SK-N-SH treated with all-trans-retinoic acid at 6 μM for 48 hours (cell line): ENCODE data around the gene CLIP1.
"Not testable (repeated sequence)": the region's sequence is repeated elsewhere in the genome, so short reads cannot be mapped to it uniquely, and the experiment has no call there.

Source experiments
- ATAC-seq: fragments of 200-7000 bp; cut with Tn5 transposase; 3 replicates; pipeline ENCODE4 v1.9.1; 2020; ENCODE audit warnings: mild to moderate bottlenecking, moderate library complexity
- ARNTL ChIP-seq: fragments of 450-650 bp; formaldehyde crosslinking; IDR thresholded peaks from 2 replicates; pipeline ENCODE4 v1.5.0; 2020; ENCODE audit warnings: low read depth, mild to moderate bottlenecking, moderate library complexity, borderline replicate concordance
- BACH2 ChIP-seq: fragments of 250-450 bp; sonication (Bioruptor Pico); IDR thresholded peaks from 2 replicates; pipeline ENCODE4 v1.9.0; 2021; ENCODE audit warnings: mild to moderate bottlenecking, borderline replicate concordance
- CREB5 ChIP-seq: fragments of 250-450 bp; sonication (Bioruptor Pico); IDR thresholded peaks from 2 replicates; pipeline ENCODE4 v1.5.1; 2020; ENCODE audit warnings: low read depth, mild to moderate bottlenecking, moderate library complexity
- CSDC2 ChIP-seq: fragments of 250-450 bp; sonication (Bioruptor Pico); IDR thresholded peaks from 2 replicates; pipeline ENCODE4 v1.5.0; 2020; ENCODE audit warnings: mild to moderate bottlenecking, moderate library complexity
- CSRNP3 ChIP-seq: fragments of 250-450 bp; sonication (Bioruptor Pico); IDR thresholded peaks from 2 replicates; pipeline ENCODE4 v1.5.1; 2021; ENCODE audit warnings: mild to moderate bottlenecking, moderate library complexity
- ESRRG ChIP-seq: fragments of 250-450 bp; sonication (Bioruptor Pico); IDR thresholded peaks from 2 replicates; pipeline ENCODE4 v1.6.1; 2021; ENCODE audit warnings: mild to moderate bottlenecking
- GLIS3 ChIP-seq: fragments of 250-450 bp; sonication (Bioruptor Pico); IDR thresholded peaks from 2 replicates; pipeline ENCODE4 v1.5.0; 2020; ENCODE audit warnings: mild to moderate bottlenecking, moderate library complexity
- ISL1 ChIP-seq: fragments of 250-450 bp; sonication (Bioruptor Pico); IDR thresholded peaks from 2 replicates; pipeline ENCODE4 v2.1.2; 2022; ENCODE audit warnings: mild to moderate bottlenecking, moderate library complexity
- PATZ1 ChIP-seq: fragments of 250-450 bp; sonication (Bioruptor Pico); IDR thresholded peaks from 2 replicates; pipeline ENCODE4 v1.8.0; 2020; ENCODE audit warnings: mild to moderate bottlenecking, moderate library complexity, borderline replicate concordance
- POU6F1 ChIP-seq: fragments of 250-450 bp; sonication (Bioruptor Pico); IDR thresholded peaks from 2 replicates; pipeline ENCODE4 v1.8.0; 2021; ENCODE audit warnings: low read depth, mild to moderate bottlenecking, moderate library complexity, borderline replicate concordance
- SNAI2 ChIP-seq: fragments of 250-450 bp; sonication (Bioruptor Pico); IDR thresholded peaks from 2 replicates; pipeline ENCODE4 v1.5.0; 2020; ENCODE audit warnings: mild to moderate bottlenecking, moderate library complexity
- ZC3H10 ChIP-seq: fragments of 250-450 bp; sonication (Bioruptor Pico); IDR thresholded peaks from 2 replicates; pipeline ENCODE4 v1.5.1; 2021; ENCODE audit warnings: mild to moderate bottlenecking, moderate library complexity
- ZFP30 ChIP-seq: fragments of 450-650 bp; formaldehyde crosslinking; IDR thresholded peaks from 2 replicates; pipeline ENCODE4 v1.5.0; 2022; ENCODE audit warnings: mild to moderate bottlenecking, moderate library complexity
- ZNF565 ChIP-seq: fragments of 450-650 bp; formaldehyde crosslinking; conservative IDR thresholded peaks from 2 replicates; pipeline ENCODE4 v1.5.0; 2020; ENCODE audit warnings: low read depth, mild to moderate bottlenecking, moderate library complexity

Gene CLIP1

GRCh38 chr12:122454739-122455138 is 32.3 kb upstream of the CLIP1 start (continued):
- no peak for TF ChIP-seq ZC3H10 (CRISPR knock-in tag)
- no peak for TF ChIP-seq ZFP30 (CRISPR knock-in tag)

- TF ChIP-seq ESRRG (CRISPR knock-in tag): no peak
- no peak for TF ChIP-seq GLIS3 (CRISPR knock-in tag)
- TF ChIP-seq POU6F1 (CRISPR knock-in tag): no peak
- TF ChIP-seq ZFP30 (CRISPR knock-in tag): no peak
- no peak for TF ChIP-seq ARNTL (CRISPR knock-in tag)
- TF ChIP-seq BACH2: no peak
- TF ChIP-seq CREB5: no peak
- no peak for TF ChIP-seq CSDC2
- no peak for TF ChIP-seq PATZ1
- TF ChIP-seq ZNF565 (CRISPR knock-in tag): no peak
- TF ChIP-seq, all 23 proteins: peak for 0
- ATAC-seq: no peak; the same call in 2 of the 3 replicates
Observed at GRCh38 chr12:122454250-122454721, 31.8 kb upstream of the CLIP1 start.

GRCh38 chr12:122452701-122453285 is 30.3 kb upstream of the CLIP1 start:
- TF ChIP-seq ZC3H10 (CRISPR knock-in tag) (no peak), ESRRG (CRISPR knock-in tag) (no peak), SNAI2 (CRISPR knock-in tag) (no peak), CSRNP3 (CRISPR knock-in tag) (no peak), ISL1 (CRISPR knock-in tag) (no peak), BACH2 (no peak), CREB5 (no peak), ARNTL (CRISPR knock-in tag) (no peak)
- TF ChIP-seq, all 23 proteins: peak for 0
- no peak for ATAC-seq

GRCh38 chr12:122449317-122449716 is 26.8 kb upstream of the CLIP1 start:
- no peak for TF ChIP-seq PATZ1
- no peak for TF ChIP-seq CREB5
- no peak for TF ChIP-seq POU6F1 (CRISPR knock-in tag)
- TF ChIP-seq GLIS3 (CRISPR knock-in tag): no peak
- TF ChIP-seq ISL1 (CRISPR knock-in tag): 0 out of 2 replicates have a peak, but pooled peaks have one; percentile 23
- peak; percentile 82 for ATAC-seq

GRCh38 chr12:122447825-122448224 is 25.4 kb upstream of the CLIP1 start:
- not testable (repeated sequence) for ATAC-seq

GRCh38 chr12:122446390-122446789 is 23.9 kb upstream of the CLIP1 start:
- not testable (repeated sequence) for ATAC-seq

GRCh38 chr12:122444071-122444470 is 21.6 kb upstream of the CLIP1 start:
- ATAC-seq: not testable (repeated sequence)

- ATAC-seq: not testable (repeated sequence)
Observed at GRCh38 chr12:122438822-122439221, 16.4 kb upstream of the CLIP1 start.
